HepG2 (cell line): Measurements from ENCODE around the gene GADL1.

Experiments
- KDM5B ChIP-seq: sonication (generic); formaldehyde crosslinking; IDR thresholded peaks from 2 replicates; pipeline ENCODE4 v1.4.0; 2020; ENCODE audit warnings: missing genetic modification reagents, mild to moderate bottlenecking, borderline replicate concordance
- RAD21 ChIP-seq: fragments of 450-650 bp; formaldehyde crosslinking; IDR thresholded peaks from 2 replicates; pipeline ENCODE4 v1.5.0; 2020; ENCODE audit warnings: mild to moderate bottlenecking
- SP2 ChIP-seq: sonication (generic); formaldehyde crosslinking; IDR thresholded peaks from 2 replicates; pipeline ENCODE4 v1.5.1; 2020; ENCODE audit warnings: mild to moderate bottlenecking, missing genetic modification reagents
- ZNF205 ChIP-seq: IDR thresholded peaks from 2 replicates; pipeline ENCODE4 v1.6.1; 2018; ENCODE audit warnings: missing biosample characterization, missing genetic modification reagents
- ZNF317 ChIP-seq: sonication (generic); formaldehyde crosslinking; IDR thresholded peaks from 2 replicates; pipeline ENCODE4 v1.5.0; 2020; ENCODE audit warnings: mild to moderate bottlenecking, missing genetic modification reagents
- TF ChIP-seq, protein P1 (sequence below): sonication (generic); formaldehyde crosslinking; IDR thresholded peaks from 2 replicates; pipeline ENCODE4 v1.8.0; 2022; ENCODE audit warnings: mild to moderate bottlenecking, missing genetic modification reagents; ENCODE audit not compliant: insufficient replicate concordance
- TF ChIP-seq, protein P2 (sequence below): sonication (generic); formaldehyde crosslinking; IDR thresholded peaks from 2 replicates; pipeline ENCODE4 v1.8.1; 2023; ENCODE audit warnings: missing genetic modification reagents, inconsistent platforms, borderline replicate concordance

DNA sequence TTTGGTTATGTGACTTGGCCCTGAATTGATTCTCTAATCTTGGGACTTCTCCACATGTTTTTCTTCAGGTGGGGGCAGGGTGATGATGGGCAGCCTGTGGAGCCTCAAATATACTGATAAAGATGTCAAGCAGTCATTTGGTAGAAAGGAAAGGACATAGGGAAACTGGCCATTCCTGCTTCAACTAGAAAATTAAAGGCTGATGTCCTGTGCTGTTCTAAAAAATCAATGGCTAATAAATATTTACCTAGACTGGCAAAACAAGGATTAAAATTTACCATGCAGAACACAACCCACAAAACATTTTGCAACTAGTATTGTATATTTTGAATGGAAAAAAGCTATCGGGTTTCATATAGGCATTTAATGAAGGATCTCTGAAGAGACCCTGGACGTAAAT is 133.7 kb downstream of the GADL1 start:
- TF ChIP-seq KDM5B = no peak
- no peak for TF ChIP-seq RAD21
- TF ChIP-seq, protein P1, sequence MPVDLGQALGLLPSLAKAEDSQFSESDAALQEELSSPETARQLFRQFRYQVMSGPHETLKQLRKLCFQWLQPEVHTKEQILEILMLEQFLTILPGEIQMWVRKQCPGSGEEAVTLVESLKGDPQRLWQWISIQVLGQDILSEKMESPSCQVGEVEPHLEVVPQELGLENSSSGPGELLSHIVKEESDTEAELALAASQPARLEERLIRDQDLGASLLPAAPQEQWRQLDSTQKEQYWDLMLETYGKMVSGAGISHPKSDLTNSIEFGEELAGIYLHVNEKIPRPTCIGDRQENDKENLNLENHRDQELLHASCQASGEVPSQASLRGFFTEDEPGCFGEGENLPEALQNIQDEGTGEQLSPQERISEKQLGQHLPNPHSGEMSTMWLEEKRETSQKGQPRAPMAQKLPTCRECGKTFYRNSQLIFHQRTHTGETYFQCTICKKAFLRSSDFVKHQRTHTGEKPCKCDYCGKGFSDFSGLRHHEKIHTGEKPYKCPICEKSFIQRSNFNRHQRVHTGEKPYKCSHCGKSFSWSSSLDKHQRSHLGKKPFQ = no peak
- TF ChIP-seq ZNF317 (CRISPR knock-in tag) = no peak
- TF ChIP-seq, protein P2, sequence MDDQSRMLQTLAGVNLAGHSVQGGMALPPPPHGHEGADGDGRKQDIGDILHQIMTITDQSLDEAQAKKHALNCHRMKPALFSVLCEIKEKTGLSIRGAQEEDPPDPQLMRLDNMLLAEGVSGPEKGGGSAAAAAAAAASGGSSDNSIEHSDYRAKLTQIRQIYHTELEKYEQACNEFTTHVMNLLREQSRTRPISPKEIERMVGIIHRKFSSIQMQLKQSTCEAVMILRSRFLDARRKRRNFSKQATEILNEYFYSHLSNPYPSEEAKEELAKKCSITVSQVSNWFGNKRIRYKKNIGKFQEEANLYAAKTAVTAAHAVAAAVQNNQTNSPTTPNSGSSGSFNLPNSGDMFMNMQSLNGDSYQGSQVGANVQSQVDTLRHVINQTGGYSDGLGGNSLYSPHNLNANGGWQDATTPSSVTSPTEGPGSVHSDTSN (CRISPR knock-in tag) = no peak
- no peak for TF ChIP-seq SP2
- TF ChIP-seq ZNF205 (CRISPR knock-in tag) = no peak
